K562 (cell line): ENCODE results near the gene ZDHHC11B. TPM values are rescaled to one million over a fixed set of nuclear protein-coding genes. Genes with fewer than 3 reads are reported as not detected.

Source experiments
- DPF2 ChIP-seq: fragments of 450-650 bp; IDR thresholded peaks from 2 replicates; pipeline ENCODE4 v1.6.1; 2016
- PML ChIP-seq: IDR thresholded peaks from 2 replicates; pipeline ENCODE4 v1.6.1; 2012; ENCODE audit warnings: low read length, inconsistent platforms
- polyA plus RNA-seq, 8 experiments: library from polyadenylated mRNA; depleted of rRNA in 4 of 8; stranded (reverse) in 5 of 8; unstranded in 3 of 8; fragments of >200 nt; fragmentation: Nextera tagmentation in 2 of 8; fragmentation: Illumina TruSeq in 1 of 8; extraction: Ambion mirVana in 2 of 8; extraction: Trizol in 1 of 8; gene quantifications; 2 replicates each; pipeline versions ENCODE4 v1.2.1 to v1.2.3, GENCODE V29; 2011 to 2014; ENCODE audit warnings: inconsistent platforms in 1 of 8, missing spikeins in 1 of 8
- total RNA-seq, 7 experiments: library from RNA; depleted of rRNA in 6 of 7; stranded (reverse); fragments of >200 nt in 6 of 7; fragmentation: Illumina TruSeq in 2 of 7; extraction: Trizol in 2 of 7; gene quantifications; 2 replicates each; pipeline versions ENCODE4 v1.2.1 to v1.2.3, GENCODE V29; 2011 to 2021; ENCODE audit warnings: low replicate concordance in 1 of 7
- TF ChIP-seq, protein P1 (sequence below): fragments of 450-650 bp; IDR thresholded peaks from 2 replicates; pipeline ENCODE4 v1.6.1; 2016; ENCODE audit warnings: low read depth
- TF ChIP-seq, protein P2 (sequence below), 3 experiments: IDR thresholded peaks in 2 of 3; conservative IDR thresholded peaks in 1 of 3; 2 replicates each; pipeline ENCODE4 v1.5.1; 2011 to 2012; ENCODE audit warnings: low read length in 3 of 3, mild to moderate bottlenecking in 3 of 3, control low read depth in 2 of 3, improper control_type of control experiment in 1 of 3, inconsistent platforms in 1 of 3, low read depth in 1 of 3, mixed read lengths in 1 of 3, moderate library complexity in 1 of 3; ENCODE audit not compliant: insufficient read depth in 2 of 3

The ZDHHC11B gene
- total and polyA plus RNA-seq, 9 of the 15 experiments (the other 6 are each of a cell fraction or from before 2014, with no cell fraction given): 0.03 to 0.23 (median 0.15) TPM; not detected in 3

DNA sequence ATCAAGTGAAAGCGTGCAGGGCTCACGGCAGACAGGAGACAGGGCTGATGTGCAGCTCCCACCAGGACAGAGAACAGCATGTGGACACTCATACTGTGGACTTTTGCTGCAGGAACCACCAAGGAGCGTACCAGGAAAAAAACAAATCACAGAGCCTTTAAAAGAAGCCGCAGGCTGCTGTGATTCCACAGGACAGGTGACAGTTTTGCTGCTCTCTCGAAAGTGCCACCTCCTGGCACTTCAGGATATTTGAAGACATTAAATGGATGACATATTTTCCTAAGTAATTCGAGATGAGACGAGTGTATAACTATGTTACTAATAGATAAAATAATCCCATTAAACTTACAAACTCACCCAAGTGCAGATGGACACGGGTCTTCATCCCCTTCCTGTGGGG, 37.0 kb upstream of the ZDHHC11B start (continued):
- TF ChIP-seq, protein P1, sequence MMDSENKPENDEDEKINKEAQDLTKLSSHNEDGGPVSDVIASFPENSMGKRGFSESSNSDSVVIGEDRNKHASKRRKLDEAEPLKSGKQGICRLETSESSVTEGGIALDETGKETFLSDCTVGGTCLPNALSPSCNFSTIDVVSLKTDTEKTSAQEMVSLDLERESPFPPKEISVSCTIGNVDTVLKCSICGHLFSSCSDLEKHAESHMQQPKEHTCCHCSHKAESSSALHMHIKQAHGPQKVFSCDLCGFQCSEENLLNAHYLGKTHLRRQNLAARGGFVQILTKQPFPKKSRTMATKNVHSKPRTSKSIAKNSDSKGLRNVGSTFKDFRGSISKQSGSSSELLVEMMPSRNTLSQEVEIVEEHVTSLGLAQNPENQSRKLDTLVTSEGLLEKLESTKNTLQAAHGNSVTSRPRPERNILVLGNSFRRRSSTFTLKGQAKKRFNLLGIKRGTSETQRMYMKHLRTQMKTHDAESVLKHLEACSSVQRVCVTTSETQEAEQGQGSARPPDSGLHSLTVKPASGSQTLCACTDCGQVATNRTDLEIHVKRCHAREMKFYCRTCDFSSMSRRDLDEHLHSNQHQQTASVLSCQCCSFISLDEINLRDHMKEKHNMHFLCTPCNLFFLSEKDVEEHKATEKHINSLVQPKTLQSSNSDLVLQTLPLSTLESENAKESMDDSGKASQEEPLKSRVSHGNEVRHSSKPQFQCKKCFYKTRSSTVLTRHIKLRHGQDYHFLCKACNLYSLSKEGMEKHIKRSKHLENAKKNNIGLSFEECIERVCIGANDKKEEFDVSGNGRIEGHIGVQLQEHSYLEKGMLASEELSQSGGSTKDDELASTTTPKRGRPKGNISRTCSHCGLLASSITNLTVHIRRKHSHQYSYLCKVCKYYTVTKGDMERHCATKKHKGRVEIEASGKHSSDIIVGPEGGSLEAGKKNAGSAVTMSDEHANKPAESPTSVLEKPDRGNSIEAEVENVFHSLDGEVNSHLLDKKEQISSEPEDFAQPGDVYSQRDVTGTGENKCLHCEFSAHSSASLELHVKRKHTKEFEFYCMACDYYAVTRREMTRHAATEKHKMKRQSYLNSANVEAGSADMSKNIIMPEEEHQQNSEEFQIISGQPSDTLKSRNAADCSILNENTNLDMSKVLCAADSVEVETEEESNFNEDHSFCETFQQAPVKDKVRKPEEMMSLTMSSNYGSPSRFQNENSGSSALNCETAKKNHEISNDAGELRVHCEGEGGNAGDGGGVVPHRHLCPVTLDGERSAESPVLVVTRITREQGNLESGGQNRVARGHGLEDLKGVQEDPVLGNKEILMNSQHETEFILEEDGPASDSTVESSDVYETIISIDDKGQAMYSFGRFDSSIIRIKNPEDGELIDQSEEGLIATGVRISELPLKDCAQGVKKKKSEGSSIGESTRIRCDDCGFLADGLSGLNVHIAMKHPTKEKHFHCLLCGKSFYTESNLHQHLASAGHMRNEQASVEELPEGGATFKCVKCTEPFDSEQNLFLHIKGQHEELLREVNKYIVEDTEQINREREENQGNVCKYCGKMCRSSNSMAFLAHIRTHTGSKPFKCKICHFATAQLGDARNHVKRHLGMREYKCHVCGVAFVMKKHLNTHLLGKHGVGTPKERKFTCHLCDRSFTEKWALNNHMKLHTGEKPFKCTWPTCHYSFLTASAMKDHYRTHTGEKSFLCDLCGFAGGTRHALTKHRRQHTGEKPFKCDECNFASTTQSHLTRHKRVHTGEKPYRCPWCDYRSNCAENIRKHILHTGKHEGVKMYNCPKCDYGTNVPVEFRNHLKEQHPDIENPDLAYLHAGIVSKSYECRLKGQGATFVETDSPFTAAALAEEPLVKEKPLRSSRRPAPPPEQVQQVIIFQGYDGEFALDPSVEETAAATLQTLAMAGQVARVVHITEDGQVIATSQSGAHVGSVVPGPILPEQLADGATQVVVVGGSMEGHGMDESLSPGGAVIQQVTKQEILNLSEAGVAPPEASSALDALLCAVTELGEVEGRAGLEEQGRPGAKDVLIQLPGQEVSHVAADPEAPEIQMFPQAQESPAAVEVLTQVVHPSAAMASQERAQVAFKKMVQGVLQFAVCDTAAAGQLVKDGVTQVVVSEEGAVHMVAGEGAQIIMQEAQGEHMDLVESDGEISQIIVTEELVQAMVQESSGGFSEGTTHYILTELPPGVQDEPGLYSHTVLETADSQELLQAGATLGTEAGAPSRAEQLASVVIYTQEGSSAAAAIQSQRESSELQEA: no peak
- TF ChIP-seq, protein P2, sequence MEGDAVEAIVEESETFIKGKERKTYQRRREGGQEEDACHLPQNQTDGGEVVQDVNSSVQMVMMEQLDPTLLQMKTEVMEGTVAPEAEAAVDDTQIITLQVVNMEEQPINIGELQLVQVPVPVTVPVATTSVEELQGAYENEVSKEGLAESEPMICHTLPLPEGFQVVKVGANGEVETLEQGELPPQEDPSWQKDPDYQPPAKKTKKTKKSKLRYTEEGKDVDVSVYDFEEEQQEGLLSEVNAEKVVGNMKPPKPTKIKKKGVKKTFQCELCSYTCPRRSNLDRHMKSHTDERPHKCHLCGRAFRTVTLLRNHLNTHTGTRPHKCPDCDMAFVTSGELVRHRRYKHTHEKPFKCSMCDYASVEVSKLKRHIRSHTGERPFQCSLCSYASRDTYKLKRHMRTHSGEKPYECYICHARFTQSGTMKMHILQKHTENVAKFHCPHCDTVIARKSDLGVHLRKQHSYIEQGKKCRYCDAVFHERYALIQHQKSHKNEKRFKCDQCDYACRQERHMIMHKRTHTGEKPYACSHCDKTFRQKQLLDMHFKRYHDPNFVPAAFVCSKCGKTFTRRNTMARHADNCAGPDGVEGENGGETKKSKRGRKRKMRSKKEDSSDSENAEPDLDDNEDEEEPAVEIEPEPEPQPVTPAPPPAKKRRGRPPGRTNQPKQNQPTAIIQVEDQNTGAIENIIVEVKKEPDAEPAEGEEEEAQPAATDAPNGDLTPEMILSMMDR (IDR thresholded peaks at IDR 0.05 in 2 of 3, conservative IDR thresholded peaks at IDR 0.05 in 1 of 3; ENCODE audit: insufficient read depth in 2 of 3, low read depth in 1 of 3, low read length in 3 of 3): peak in 1 of 3 experiments; percentile 7; a peak in 1 of 6 replicates
- TF ChIP-seq PML (no peak), DPF2 (no peak)
